ENCODE data around the gene NTHL1.

Gene NTHL1

GRCh38 chr16:2084895-2085625, 37.4 kb upstream of the NTHL1 start:
- DNase-seq (ENCODE audit: low read depth in 1 of 2, low spot score in 1 of 2): no peak

DNA sequence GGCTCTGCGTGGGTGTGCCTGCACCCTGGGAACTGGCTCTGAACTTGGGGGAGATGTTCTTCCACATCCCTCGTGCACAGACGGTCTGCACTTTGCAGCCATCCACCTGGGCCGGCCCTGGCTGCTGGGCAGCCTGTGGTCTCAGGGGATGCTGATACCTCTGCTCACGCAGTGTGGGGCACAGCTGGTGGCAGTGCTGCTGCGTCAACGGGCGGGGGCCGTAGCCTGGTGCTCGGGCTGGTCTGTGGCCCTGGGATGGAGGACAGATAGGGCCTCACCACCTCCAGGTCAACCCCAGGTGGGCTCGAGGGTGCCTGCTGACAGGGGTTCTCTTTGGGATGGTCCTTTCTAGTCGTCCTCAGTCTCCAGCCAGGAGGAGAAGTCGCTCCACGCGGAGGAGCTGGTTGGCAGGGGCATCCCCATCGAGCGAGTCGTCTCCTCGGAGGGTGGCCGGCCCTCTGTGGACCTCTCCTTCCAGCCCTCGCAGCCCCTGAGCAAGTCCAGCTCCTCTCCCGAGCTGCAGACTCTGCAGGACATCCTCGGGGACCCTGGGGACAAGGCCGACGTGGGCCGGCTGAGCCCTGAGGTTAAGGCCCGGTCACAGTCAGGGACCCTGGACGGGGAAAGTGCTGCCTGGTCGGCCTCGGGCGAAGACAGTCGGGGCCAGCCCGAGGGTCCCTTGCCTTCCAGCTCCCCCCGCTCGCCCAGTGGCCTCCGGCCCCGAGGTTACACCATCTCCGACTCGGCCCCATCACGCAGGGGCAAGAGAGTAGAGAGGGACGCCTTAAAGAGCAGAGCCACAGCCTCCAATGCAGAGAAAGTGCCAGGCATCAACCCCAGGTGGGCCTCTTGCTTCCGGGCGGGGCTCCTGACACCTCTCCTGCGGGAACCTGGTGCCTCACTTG, 36.5 kb upstream of the NTHL1 start:
- no peak for DNase-seq (ENCODE audit: low read depth in 1 of 2, low spot score in 1 of 2)

DNA sequence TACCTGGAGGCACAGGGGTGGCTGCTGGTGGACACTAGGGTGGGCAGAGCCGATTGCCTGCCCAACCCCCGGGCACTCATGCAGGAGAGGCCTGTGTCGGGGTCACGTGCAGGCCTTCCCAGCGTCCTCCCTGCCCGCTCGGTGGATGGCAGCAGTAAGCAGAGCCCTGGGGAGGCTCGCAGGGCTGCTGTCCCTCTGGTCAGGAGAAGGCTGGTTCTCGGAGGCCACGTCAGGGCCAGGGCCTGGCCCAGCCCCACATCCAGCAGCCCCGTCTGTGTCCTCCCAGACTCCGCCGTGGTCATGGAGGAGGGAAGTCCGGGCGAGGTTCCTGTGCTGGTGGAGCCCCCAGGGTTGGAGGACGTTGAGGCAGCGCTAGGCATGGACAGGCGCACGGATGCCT, 35.8 kb upstream of the NTHL1 start:
- DNase-seq (ENCODE audit: low read depth in 1 of 2, low spot score in 1 of 2): no peak

GRCh38 chr16:2082983-2083364, 35.3 kb upstream of the NTHL1 start:
- DNase-seq (ENCODE audit: low read depth in 1 of 2, low spot score in 1 of 2): no peak

GRCh38 chr16:2082171-2082982, 34.7 kb upstream of the NTHL1 start:
- DNase-seq (ENCODE audit: low read depth in 1 of 2, low spot score in 1 of 2): no peak

GRCh38 chr16:2081201-2082084, 33.8 kb upstream of the NTHL1 start:
- no peak for DNase-seq (ENCODE audit: low read depth in 1 of 2, low spot score in 1 of 2)

- no peak for DNase-seq (ENCODE audit: low read depth in 1 of 2, low spot score in 1 of 2)
Measured at GRCh38 chr16:2079991-2080390, 32.4 kb upstream of the NTHL1 start.

- no peak for DNase-seq (ENCODE audit: low read depth in 1 of 2, low spot score in 1 of 2)
Measured at GRCh38 chr16:2079311-2079800, 31.7 kb upstream of the NTHL1 start.

GRCh38 chr16:2078691-2079090, 31.1 kb upstream of the NTHL1 start:
- no peak for DNase-seq (ENCODE audit: low read depth in 1 of 2, low spot score in 1 of 2)

- DNase-seq (ENCODE audit: low read depth in 1 of 2, low spot score in 1 of 2): no peak
Measured at GRCh38 chr16:2078096-2078495, 30.5 kb upstream of the NTHL1 start.

DNA sequence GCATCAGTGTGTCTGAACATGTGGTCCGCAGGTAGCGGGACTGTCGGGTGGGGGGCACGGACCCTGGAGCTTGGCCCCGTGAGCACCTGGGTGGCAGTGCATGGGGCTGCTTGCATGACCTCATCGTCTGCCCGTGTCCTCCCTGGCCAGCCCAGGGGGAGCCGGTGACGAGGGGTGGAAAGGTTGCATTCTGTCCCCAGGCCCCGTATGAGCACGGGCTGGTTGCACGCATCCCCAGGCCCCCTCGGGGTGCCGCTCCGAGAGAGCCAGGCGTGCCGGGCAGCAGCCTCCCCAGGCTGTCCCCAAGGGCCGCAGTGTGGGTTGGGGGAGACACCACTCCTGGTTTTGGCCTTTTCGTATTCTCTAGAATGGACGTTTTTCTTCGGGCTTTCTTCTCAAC, 30.1 kb upstream of the NTHL1 start:
- no peak for DNase-seq (ENCODE audit: low read depth in 1 of 2, low spot score in 1 of 2)

DNA sequence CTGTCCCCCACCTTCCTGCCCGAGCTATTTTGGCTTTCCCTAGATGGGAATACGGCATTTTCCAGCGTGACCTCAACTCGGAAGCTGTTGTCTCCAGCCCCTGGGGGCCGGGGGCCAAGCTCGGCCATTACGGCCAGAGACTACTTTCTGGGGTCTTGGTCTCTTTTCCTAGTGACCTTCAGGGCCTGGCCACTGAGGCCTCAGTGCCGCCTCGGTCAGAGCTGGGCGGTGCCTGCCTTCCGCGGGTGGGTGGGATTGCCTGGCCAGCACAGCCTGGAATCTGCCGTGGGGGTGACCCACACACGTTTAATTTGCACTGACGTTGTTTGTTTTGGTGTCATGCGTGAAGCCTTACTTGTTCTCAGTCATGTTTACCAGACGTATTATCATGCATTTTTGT, 29.4 kb upstream of the NTHL1 start:
- DNase-seq (ENCODE audit: low read depth in 1 of 2, low spot score in 1 of 2): no peak

DNA sequence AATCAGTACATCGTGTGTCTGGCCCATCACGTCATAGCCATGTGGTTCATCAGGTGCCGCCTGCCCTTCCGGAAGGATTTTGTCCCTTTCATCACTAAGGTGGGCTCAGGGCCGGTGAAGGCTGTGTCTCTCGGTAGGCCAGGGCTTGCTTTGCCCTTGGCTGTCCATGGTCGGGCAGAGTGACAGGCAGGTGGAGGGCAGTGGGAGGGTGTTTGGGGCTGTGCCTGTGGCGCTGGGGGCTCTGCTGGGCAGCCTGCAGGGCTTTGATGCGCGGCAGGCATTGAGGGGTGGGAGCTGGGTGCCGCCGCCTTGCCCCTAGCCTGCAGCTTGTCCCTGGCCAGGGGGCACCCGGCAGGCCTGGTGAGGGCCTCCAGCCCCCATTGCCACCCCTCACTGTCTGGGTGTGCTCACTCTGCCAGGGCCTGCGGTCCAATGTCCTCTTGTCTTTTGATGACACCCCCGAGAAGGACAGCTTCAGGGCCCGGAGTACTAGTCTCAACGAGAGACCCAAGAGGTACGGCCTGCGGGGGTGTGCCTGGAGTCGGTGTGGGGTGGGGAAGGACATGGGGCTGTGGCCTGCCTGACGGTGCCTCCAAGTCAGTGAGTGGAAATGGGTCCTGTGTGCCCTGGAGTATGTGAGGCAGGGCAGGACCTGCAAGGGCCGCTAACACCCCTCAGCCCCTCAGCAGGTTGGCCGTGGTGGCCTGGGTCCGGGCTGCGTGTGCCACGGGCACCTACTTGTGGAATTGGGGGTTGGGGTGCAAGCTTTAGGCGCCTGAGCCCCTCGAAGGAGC, 28.6 kb upstream of the NTHL1 start:
- DNase-seq (ENCODE audit: low read depth in 1 of 2, low spot score in 1 of 2): no peak

GRCh38 chr16:2075631-2076030, 28.0 kb upstream of the NTHL1 start:
- no peak for DNase-seq (ENCODE audit: low read depth in 1 of 2, low spot score in 1 of 2)

DNA sequence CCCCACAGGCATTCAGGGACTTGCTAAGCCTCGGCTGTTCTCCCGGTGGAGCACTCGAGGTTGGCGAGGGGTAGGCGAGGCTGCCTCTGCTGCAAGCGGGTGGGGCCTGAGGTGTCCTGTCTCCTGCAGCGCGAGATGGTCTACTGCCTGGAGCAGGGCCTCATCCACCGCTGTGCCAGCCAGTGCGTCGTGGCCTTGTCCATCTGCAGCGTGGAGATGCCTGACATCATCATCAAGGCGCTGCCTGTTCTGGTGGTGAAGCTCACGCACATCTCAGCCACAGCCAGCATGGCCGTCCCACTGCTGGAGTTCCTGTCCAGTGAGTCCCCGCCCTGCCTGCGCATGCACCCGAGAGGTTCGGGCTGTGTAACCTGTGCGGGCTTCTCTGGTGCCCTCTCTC, 26.4 kb upstream of the NTHL1 start:
- DNase-seq (ENCODE audit: low read depth in 1 of 2, low spot score in 1 of 2): no peak

GRCh38 chr16:2072926-2073325, 25.3 kb upstream of the NTHL1 start:
- DNase-seq (ENCODE audit: low read depth in 1 of 2, low spot score in 1 of 2): no peak

GRCh38 chr16:2071454-2072202, 24.0 kb upstream of the NTHL1 start:
- no peak for DNase-seq (ENCODE audit: low read depth in 1 of 2, low spot score in 1 of 2)

GRCh38 chr16:2070576-2071453, 23.2 kb upstream of the NTHL1 start:
- no peak for DNase-seq (ENCODE audit: low read depth in 1 of 2, low spot score in 1 of 2)
